OCI-LY1 (cell line): Measurements from ENCODE around the gene GAS6.

Experiments used
- H2AFZ ChIP-seq: fragments of 200-600 bp; sonication (generic), shearing (Covaris generic); 2 replicates; pipeline ENCODE4 v1.6.0; 2014; ENCODE audit warnings: antibody characterized with exemption, mild to moderate bottlenecking, low read length
- H3F3A ChIP-seq: fragments of 200-600 bp; sonication (generic), shearing (Covaris generic); 2 replicates; pipeline ENCODE4 v1.6.0; 2014; ENCODE audit warnings: mild to moderate bottlenecking, antibody characterized with exemption, low read length, moderate library complexity; ENCODE audit not compliant: insufficient read depth
- H3K27ac ChIP-seq: fragments of 200-600 bp; sonication (generic); 2 replicates; pipeline ENCODE4 v1.5.1; 2014; ENCODE audit warnings: low read length, mixed run types, mild to moderate bottlenecking, low read depth; ENCODE audit not compliant: poor library complexity, severe bottlenecking
- H3K27me3 ChIP-seq: fragments of 200-600 bp; sonication (generic); 2 replicates; pipeline ENCODE4 v1.6.0; 2014; ENCODE audit warnings: antibody characterized with exemption, mild to moderate bottlenecking, low read length, moderate library complexity; ENCODE audit not compliant: insufficient read depth
- H3K36me3 ChIP-seq: fragments of 200-600 bp; sonication (generic); 2 replicates; pipeline ENCODE4 v1.6.1; 2014; ENCODE audit warnings: mild to moderate bottlenecking, antibody characterized with exemption, low read length, moderate library complexity, mixed read lengths; ENCODE audit not compliant: insufficient read depth
- H3K4me1 ChIP-seq: fragments of 200-600 bp; sonication (generic); 2 replicates; pipeline ENCODE4 v1.5.1; 2014; ENCODE audit warnings: mild to moderate bottlenecking, low read length, moderate library complexity; ENCODE audit not compliant: insufficient read depth, severe bottlenecking
- H3K4me2 ChIP-seq: fragments of 200-600 bp; sonication (generic), shearing (Covaris generic); 2 replicates; pipeline ENCODE4 v1.6.1; 2014; ENCODE audit warnings: low read length
- H3K4me3 ChIP-seq: fragments of 200-600 bp; sonication (generic); 2 replicates; pipeline ENCODE4 v1.5.1; 2014; ENCODE audit warnings: low read length, low read depth, mild to moderate bottlenecking, mixed read lengths; ENCODE audit not compliant: poor library complexity, severe bottlenecking
- H3K79me2 ChIP-seq: fragments of 200-600 bp; shearing (Covaris generic); 2 replicates; pipeline ENCODE4 v1.6.1; 2016; ENCODE audit warnings: mixed run types, low read length, mixed read lengths; ENCODE audit not compliant: insufficient read depth
- H3K9ac ChIP-seq: fragments of 200-600 bp; sonication (generic), shearing (Covaris generic); 2 replicates; pipeline ENCODE4 v1.6.1; 2014; ENCODE audit warnings: mild to moderate bottlenecking, low read length, mixed read lengths
- H3K9me2 ChIP-seq: fragments of 200-600 bp; sonication (generic), shearing (Covaris generic); 2 replicates; pipeline ENCODE4 v1.6.1; 2014; ENCODE audit warnings: low read depth, mild to moderate bottlenecking, low read length, mixed read lengths
- H3K9me3 ChIP-seq: fragments of 200-600 bp; shearing (Covaris generic); 2 replicates; pipeline ENCODE4 v1.6.1; 2014; ENCODE audit warnings: low read length, mixed read lengths
- H4K20me1 ChIP-seq: fragments of 200-600 bp; sonication (generic), shearing (Covaris generic); 2 replicates; pipeline ENCODE4 v1.6.0; 2016; ENCODE audit warnings: mild to moderate bottlenecking, low read length; ENCODE audit not compliant: insufficient read depth
- CTCF ChIP-seq: fragments of 200-600 bp; sonication (generic), shearing (Covaris generic); IDR thresholded peaks from 2 replicates; pipeline ENCODE4 v1.5.1; 2017; ENCODE audit warnings: mild to moderate bottlenecking, antibody characterized with exemption, low read length, moderate library complexity, mixed read lengths
- EZH2 ChIP-seq: fragments of 200-600 bp; sonication (generic), shearing (Covaris generic); IDR thresholded peaks from 2 replicates; pipeline ENCODE4 v1.8.0; 2017; ENCODE audit warnings: borderline replicate concordance, mixed run types, mild to moderate bottlenecking, antibody characterized with exemption, low read length, moderate library complexity, mixed read lengths

GAS6 gene

GRCh38 chr13:113785051-113786010 lies 78.5 kb downstream of the GAS6 start:
- no peak overlapping the region for H2AFZ ChIP-seq
- no peaks in the 10 kb centered on the region for H3K79me2 ChIP-seq
- H3K9ac ChIP-seq: no peak overlapping the region
- H3K4me1 ChIP-seq: no peaks in the 10 kb centered on the region
- H3F3A ChIP-seq: no peaks in the 10 kb centered on the region
- no peaks in the 10 kb centered on the region for H3K9me2 ChIP-seq
- no peak overlapping the region for H3K27ac ChIP-seq
- H3K36me3 ChIP-seq: no peaks in the 10 kb centered on the region
- peaks cover 15% of the 10 kb centered on the region for H3K27me3 ChIP-seq
- no peaks in the 10 kb centered on the region for H4K20me1 ChIP-seq
- no peak overlapping the region for H3K4me3 ChIP-seq
- no peak for TF ChIP-seq EZH2
- no peak for TF ChIP-seq CTCF
- H3K4me2 ChIP-seq: no peak overlapping the region
- H3K9me3 ChIP-seq: no peaks in the 10 kb centered on the region

GRCh38 chr13:113784645-113785024 lies 79.2 kb downstream of the GAS6 start:
- Histone ChIP-seq H3K9me3 (no peaks in the 10 kb centered on the region), H3K27me3 (peaks cover 15% of the 10 kb centered on the region), H4K20me1 (no peaks in the 10 kb centered on the region), H3K27ac (no peak overlapping the region), H3K4me1 (no peaks in the 10 kb centered on the region), H3K4me3 (no peak overlapping the region), H3K4me2 (no peak overlapping the region), H3K36me3 (no peaks in the 10 kb centered on the region), H3K9ac (no peak overlapping the region), H2AFZ (no peak overlapping the region), H3K9me2 (no peaks in the 10 kb centered on the region), H3K79me2 (no peaks in the 10 kb centered on the region), H3F3A (no peaks in the 10 kb centered on the region)
- TF ChIP-seq EZH2: no peak

- TF ChIP-seq EZH2 (no peak), CTCF (no peak)
- peaks cover 15% of the 10 kb centered on the region for H3K27me3 ChIP-seq
- H3K9me2 ChIP-seq: no peaks in the 10 kb centered on the region
- no peaks in the 10 kb centered on the region for H3K79me2 ChIP-seq
- H3K27ac ChIP-seq: no peak overlapping the region
- H2AFZ ChIP-seq: no peak overlapping the region
- no peak overlapping the region for H3K9ac ChIP-seq
- H3K4me3 ChIP-seq: no peak overlapping the region
- no peaks in the 10 kb centered on the region for H3F3A ChIP-seq
- H3K4me1 ChIP-seq: no peaks in the 10 kb centered on the region
- H3K4me2 ChIP-seq: no peak overlapping the region
- H3K36me3 ChIP-seq: no peaks in the 10 kb centered on the region
- H4K20me1 ChIP-seq: no peaks in the 10 kb centered on the region
- H3K9me3 ChIP-seq: no peaks in the 10 kb centered on the region
Observed at GRCh38 chr13:113783966-113784644, 79.8 kb downstream of the GAS6 start.
